KMS-11 (cell line): ENCODE measurements around the gene HCN1.

ENCODE experiments used
- H2AFZ ChIP-seq: fragments of 200-600 bp; sonication (generic); 2 replicates; pipeline ENCODE4 v1.6.1; 2016; ENCODE audit warnings: antibody characterized with exemption, mixed run types, low read depth
- H3K27ac ChIP-seq: fragments of 200-600 bp; sonication (generic); 2 replicates; pipeline ENCODE4 v1.6.1; 2016; ENCODE audit warnings: mild to moderate bottlenecking, mixed run types
- H3K27me3 ChIP-seq: fragments of 200-600 bp; sonication (generic); 2 replicates; pipeline ENCODE4 v1.6.1; 2017; ENCODE audit warnings: mild to moderate bottlenecking, low read depth, mixed run types, moderate library complexity; ENCODE audit not compliant: insufficient read depth
- H3K36me3 ChIP-seq: fragments of 200-600 bp; sonication (generic); 2 replicates; pipeline ENCODE4 v1.6.1; 2017; ENCODE audit warnings: mild to moderate bottlenecking, mixed run types; ENCODE audit not compliant: insufficient read depth
- H3K4me1 ChIP-seq: fragments of 200-600 bp; sonication (generic); 2 replicates; pipeline ENCODE4 v1.6.1; 2016; ENCODE audit warnings: mild to moderate bottlenecking, low read depth, mixed run types; ENCODE audit not compliant: poor library complexity, severe bottlenecking
- H3K4me2 ChIP-seq: fragments of 200-600 bp; sonication (generic); 2 replicates; pipeline ENCODE4 v1.7.0; 2016; ENCODE audit warnings: mild to moderate bottlenecking, mixed run types
- H3K4me3 ChIP-seq: fragments of 200-600 bp; sonication (generic); IDR thresholded peaks from 2 replicates; pipeline ENCODE4 v1.6.1; 2017; ENCODE audit warnings: low read depth, low read length, mixed read lengths; ENCODE audit not compliant: insufficient read depth
- H3K79me2 ChIP-seq: fragments of 200-600 bp; sonication (generic); 2 replicates; pipeline ENCODE4 v1.6.1; 2016; ENCODE audit warnings: low read depth, mixed run types; ENCODE audit not compliant: insufficient read depth
- H3K9ac ChIP-seq: fragments of 200-600 bp; sonication (generic); 2 replicates; pipeline ENCODE4 v1.6.1; 2016; ENCODE audit warnings: mild to moderate bottlenecking, mixed run types
- H4K20me1 ChIP-seq: fragments of 200-600 bp; sonication (generic); 2 replicates; pipeline ENCODE4 v1.6.1; 2016; ENCODE audit warnings: mild to moderate bottlenecking, mixed run types; ENCODE audit not compliant: insufficient read depth
- CTCF ChIP-seq: fragments of 200-600 bp; sonication (generic); conservative IDR thresholded peaks from 2 replicates; pipeline ENCODE4 v1.6.1; 2017; ENCODE audit warnings: low read depth, mild to moderate bottlenecking, antibody characterized with exemption, low read length, moderate library complexity, mixed read lengths

The HCN1 gene

GRCh38 chr5:45542421-45542820, 153.8 kb downstream of the HCN1 start:
- H3K9ac ChIP-seq, result no peak overlapping the region
- H3K4me3 ChIP-seq, result no peak overlapping the region
- H3K27ac ChIP-seq, result no peak overlapping the region
- no peaks in the 10 kb centered on the region for H4K20me1 ChIP-seq
- H3K27me3 ChIP-seq, result no peaks in the 10 kb centered on the region
- H3K4me2 ChIP-seq, result no peak overlapping the region
- no peak for TF ChIP-seq CTCF
- no peaks in the 10 kb centered on the region for H3K4me1 ChIP-seq
- no peak overlapping the region for H2AFZ ChIP-seq
- H3K36me3 ChIP-seq, result no peaks in the 10 kb centered on the region
- H3K79me2 ChIP-seq, result no peaks in the 10 kb centered on the region

GRCh38 chr5:45533663-45534062, 162.5 kb downstream of the HCN1 start:
- no peaks in the 10 kb centered on the region for H3K27me3 ChIP-seq
- no peaks in the 10 kb centered on the region for H3K36me3 ChIP-seq
- H3K4me3 ChIP-seq, result no peak overlapping the region
- H2AFZ ChIP-seq, result no peak overlapping the region
- no peaks in the 10 kb centered on the region for H3K79me2 ChIP-seq
- H4K20me1 ChIP-seq, result no peaks in the 10 kb centered on the region
- no peak overlapping the region for H3K9ac ChIP-seq
- no peak overlapping the region for H3K27ac ChIP-seq
- H3K4me1 ChIP-seq, result no peaks in the 10 kb centered on the region
- no peak overlapping the region for H3K4me2 ChIP-seq
- no peak for TF ChIP-seq CTCF

- Histone ChIP-seq H3K27me3 (no peaks in the 10 kb centered on the region), H3K4me1 (no peaks in the 10 kb centered on the region), H3K4me2 (no peak overlapping the region), H3K27ac (no peak overlapping the region), H3K36me3 (no peaks in the 10 kb centered on the region), H4K20me1 (no peaks in the 10 kb centered on the region), H3K79me2 (no peaks in the 10 kb centered on the region), H2AFZ (no peak overlapping the region), H3K4me3 (no peak overlapping the region), H3K9ac (no peak overlapping the region)
- no peak for TF ChIP-seq CTCF
Observed at GRCh38 chr5:45532826-45533624, 163.2 kb downstream of the HCN1 start.

- no peak overlapping the region for H3K4me3 ChIP-seq
- no peak overlapping the region for H2AFZ ChIP-seq
- TF ChIP-seq CTCF, result no peak; the same call in 1 of the 2 replicates
- no peaks in the 10 kb centered on the region for H3K4me1 ChIP-seq
- H3K79me2 ChIP-seq, result no peaks in the 10 kb centered on the region
- H3K4me2 ChIP-seq, result no peak overlapping the region
- H4K20me1 ChIP-seq, result no peaks in the 10 kb centered on the region
- H3K27me3 ChIP-seq, result no peaks in the 10 kb centered on the region
- H3K27ac ChIP-seq, result no peak overlapping the region
- H3K9ac ChIP-seq, result no peak overlapping the region
- no peaks in the 10 kb centered on the region for H3K36me3 ChIP-seq
Observed at GRCh38 chr5:45521067-45521466, 175.1 kb downstream of the HCN1 start.
